ENCODE results near the gene PSMB2.

The PSMB2 gene

GRCh38 chr1:35592991-35593769, 48.1 kb downstream of the PSMB2 start:
- Histone ChIP-seq H2BK12ac (ENCODE audit: low read length) (no peak overlapping the region), H3K14ac (ENCODE audit: low read length) (no peak overlapping the region), H3K9me3 (ENCODE audit: insufficient read depth, low read depth, low read length) (peaks cover 2% of the 10 kb centered on the region), H3K27me3 (ENCODE audit: insufficient read depth, low read length) (no peaks in the 10 kb centered on the region), H3K4me3 (ENCODE audit: low read depth, low read length) (no peak overlapping the region), H3K18ac (ENCODE audit: low read length) (no peak overlapping the region), H4K91ac (ENCODE audit: low read depth, low read length) (no peak overlapping the region), H4K12ac (ENCODE audit: low read depth, low read length) (no peak overlapping the region), H3K4me1 (ENCODE audit: control insufficient read depth in 1 of 2, insufficient read depth in 2 of 2, low read length in 2 of 2) (peaks cover 13 to 17% of the 10 kb centered on the region in 2 experiments), H3K79me2 (ENCODE audit: control insufficient read depth, insufficient read depth, low read length, poor library complexity) (no peaks in the 10 kb centered on the region), H3K23ac (ENCODE audit: low read length) (no peak overlapping the region), H2BK5ac (ENCODE audit: low read depth, low read length, poor library complexity) (no peak overlapping the region), H3K36me3 (ENCODE audit: control insufficient read depth in 1 of 2, insufficient read depth in 2 of 2, low read length in 2 of 2) (peaks cover 18 to 21% of the 10 kb centered on the region in 2 experiments), H3K4ac (ENCODE audit: low read depth, low read length) (no peak overlapping the region), H3K4me2 (ENCODE audit: low read length) (no peak overlapping the region), H2AK5ac (ENCODE audit: low read length) (no peak overlapping the region), H3K27ac (ENCODE audit: low read depth, low read length) (peak overlapping the region; percentile 59), H3K79me1 (ENCODE audit: low read length) (peaks cover 2% of the 10 kb centered on the region), H2AFZ (ENCODE audit: insufficient read depth, low read length, poor library complexity) (no peak overlapping the region), H2BK120ac (ENCODE audit: insufficient read depth, low read length, poor library complexity) (no peak overlapping the region), H4K8ac (ENCODE audit: low read depth, low read length) (no peak overlapping the region), H3K9ac (ENCODE audit: low read length) (no peak overlapping the region)
- DNase-seq, result no peak
- WGBS (ENCODE audit: extremely low coverage, insufficient coverage, insufficient read length), result no CpG with 5 or more reads among the region's 8 CpGs

- H2AFZ ChIP-seq (ENCODE audit: insufficient read depth, low read length, poor library complexity), result no peak overlapping the region
- peaks cover 6 to 11% of the 10 kb centered on the region in 2 experiments for H3K4me1 ChIP-seq (ENCODE audit: control insufficient read depth in 1 of 2, insufficient read depth in 2 of 2, low read length in 2 of 2)
- H3K27ac ChIP-seq (ENCODE audit: low read depth, low read length), result no peak overlapping the region
- no peak overlapping the region for H3K4me3 ChIP-seq (ENCODE audit: low read depth, low read length)
- no peak overlapping the region for H4K91ac ChIP-seq (ENCODE audit: low read depth, low read length)
- H3K23ac ChIP-seq (ENCODE audit: low read length), result no peak overlapping the region
- H2BK5ac ChIP-seq (ENCODE audit: low read depth, low read length, poor library complexity), result no peak overlapping the region
- no peak overlapping the region for H3K4me2 ChIP-seq (ENCODE audit: low read length)
- no peak overlapping the region for H2BK120ac ChIP-seq (ENCODE audit: insufficient read depth, low read length, poor library complexity)
- no peak overlapping the region for H2AK5ac ChIP-seq (ENCODE audit: low read length)
- no peak overlapping the region for H2BK12ac ChIP-seq (ENCODE audit: low read length)
- H3K4ac ChIP-seq (ENCODE audit: low read depth, low read length), result no peak overlapping the region
- no peak overlapping the region for H3K18ac ChIP-seq (ENCODE audit: low read length)
- no peak overlapping the region for H4K12ac ChIP-seq (ENCODE audit: low read depth, low read length)
- H3K36me3 ChIP-seq (ENCODE audit: control insufficient read depth in 1 of 2, insufficient read depth in 2 of 2, low read length in 2 of 2), result peaks cover 19 to 20% of the 10 kb centered on the region in 2 experiments
- no peak overlapping the region for H3K14ac ChIP-seq (ENCODE audit: low read length)
- no peaks in the 10 kb centered on the region for H3K9me3 ChIP-seq (ENCODE audit: insufficient read depth, low read depth, low read length)
- H3K9ac ChIP-seq (ENCODE audit: low read length), result no peak overlapping the region
- H3K27me3 ChIP-seq (ENCODE audit: insufficient read depth, low read length), result no peaks in the 10 kb centered on the region
- H3K79me1 ChIP-seq (ENCODE audit: low read length), result peaks cover 2% of the 10 kb centered on the region
- H3K79me2 ChIP-seq (ENCODE audit: control insufficient read depth, insufficient read depth, low read length, poor library complexity), result no peaks in the 10 kb centered on the region
- no peak overlapping the region for H4K8ac ChIP-seq (ENCODE audit: low read depth, low read length)
- no CpG with 5 or more reads among the region's 8 CpGs for WGBS (ENCODE audit: extremely low coverage, insufficient coverage, insufficient read length)
- DNase-seq, result no peak
Observed at GRCh38 chr1:35591211-35591610, 50.1 kb downstream of the PSMB2 start.

GRCh38 chr1:35590476-35591040, 50.8 kb downstream of the PSMB2 start:
- H4K12ac ChIP-seq (ENCODE audit: low read depth, low read length), result no peak overlapping the region
- H3K79me1 ChIP-seq (ENCODE audit: low read length), result peaks cover 2% of the 10 kb centered on the region
- H4K8ac ChIP-seq (ENCODE audit: low read depth, low read length), result no peak overlapping the region
- no peak overlapping the region for H2AK5ac ChIP-seq (ENCODE audit: low read length)
- peak overlapping the region; percentile 28 for H3K23ac ChIP-seq (ENCODE audit: low read length)
- no peaks in the 10 kb centered on the region for H3K9me3 ChIP-seq (ENCODE audit: insufficient read depth, low read depth, low read length)
- no peak overlapping the region for H3K18ac ChIP-seq (ENCODE audit: low read length)
- no peak overlapping the region for H3K4ac ChIP-seq (ENCODE audit: low read depth, low read length)
- H3K4me1 ChIP-seq (ENCODE audit: control insufficient read depth in 1 of 2, insufficient read depth in 2 of 2, low read length in 2 of 2), result peaks cover 6 to 11% of the 10 kb centered on the region in 2 experiments
- H2BK120ac ChIP-seq (ENCODE audit: insufficient read depth, low read length, poor library complexity), result no peak overlapping the region
- WGBS (ENCODE audit: extremely low coverage, insufficient coverage, insufficient read length), result no CpG with 5 or more reads among the region's 25 CpGs
- H4K91ac ChIP-seq (ENCODE audit: low read depth, low read length), result no peak overlapping the region
- no peaks in the 10 kb centered on the region for H3K27me3 ChIP-seq (ENCODE audit: insufficient read depth, low read length)
- no peak overlapping the region for H3K9ac ChIP-seq (ENCODE audit: low read length)
- no peak overlapping the region for H3K4me2 ChIP-seq (ENCODE audit: low read length)
- no peak overlapping the region for H2BK5ac ChIP-seq (ENCODE audit: low read depth, low read length, poor library complexity)
- no peak overlapping the region for H3K27ac ChIP-seq (ENCODE audit: low read depth, low read length)
- no peak overlapping the region for H2AFZ ChIP-seq (ENCODE audit: insufficient read depth, low read length, poor library complexity)
- no peak for DNase-seq
- no peak overlapping the region for H2BK12ac ChIP-seq (ENCODE audit: low read length)
- no peak overlapping the region for H3K4me3 ChIP-seq (ENCODE audit: low read depth, low read length)
- no peak overlapping the region for H3K14ac ChIP-seq (ENCODE audit: low read length)
- no peaks in the 10 kb centered on the region for H3K79me2 ChIP-seq (ENCODE audit: control insufficient read depth, insufficient read depth, low read length, poor library complexity)
- peaks cover 18% of the 10 kb centered on the region in 2 experiments for H3K36me3 ChIP-seq (ENCODE audit: control insufficient read depth in 1 of 2, insufficient read depth in 2 of 2, low read length in 2 of 2)

- Histone ChIP-seq H2BK12ac (ENCODE audit: low read length) (no peak overlapping the region), H3K27ac (ENCODE audit: low read depth, low read length) (no peak overlapping the region), H2AFZ (ENCODE audit: insufficient read depth, low read length, poor library complexity) (no peak overlapping the region), H3K79me1 (ENCODE audit: low read length) (peaks cover 2% of the 10 kb centered on the region), H3K18ac (ENCODE audit: low read length) (no peak overlapping the region), H3K27me3 (ENCODE audit: insufficient read depth, low read length) (no peaks in the 10 kb centered on the region), H3K14ac (ENCODE audit: low read length) (no peak overlapping the region), H3K9me3 (ENCODE audit: insufficient read depth, low read depth, low read length) (no peaks in the 10 kb centered on the region), H2BK120ac (ENCODE audit: insufficient read depth, low read length, poor library complexity) (no peak overlapping the region), H4K12ac (ENCODE audit: low read depth, low read length) (no peak overlapping the region), H3K4me3 (ENCODE audit: low read depth, low read length) (no peak overlapping the region), H3K9ac (ENCODE audit: low read length) (no peak overlapping the region), H4K91ac (ENCODE audit: low read depth, low read length) (no peak overlapping the region), H3K4me2 (ENCODE audit: low read length) (no peak overlapping the region), H2BK5ac (ENCODE audit: low read depth, low read length, poor library complexity) (no peak overlapping the region), H2AK5ac (ENCODE audit: low read length) (no peak overlapping the region), H3K23ac (ENCODE audit: low read length) (no peak overlapping the region), H3K79me2 (ENCODE audit: control insufficient read depth, insufficient read depth, low read length, poor library complexity) (no peaks in the 10 kb centered on the region), H3K4me1 (ENCODE audit: control insufficient read depth in 1 of 2, insufficient read depth in 2 of 2, low read length in 2 of 2) (peaks cover 6 to 11% of the 10 kb centered on the region in 2 experiments), H3K4ac (ENCODE audit: low read depth, low read length) (no peak overlapping the region), H4K8ac (ENCODE audit: low read depth, low read length) (no peak overlapping the region), H3K36me3 (ENCODE audit: control insufficient read depth in 1 of 2, insufficient read depth in 2 of 2, low read length in 2 of 2) (peaks cover 15 to 17% of the 10 kb centered on the region in 2 experiments)
- no CpG with 5 or more reads among the region's 15 CpGs for WGBS (ENCODE audit: extremely low coverage, insufficient coverage, insufficient read length)
- DNase-seq, result no peak
Observed at GRCh38 chr1:35589516-35590427, 51.6 kb downstream of the PSMB2 start.
